H1 (cell line): ENCODE measurements around the gene WNT11. TPM values are rescaled to one million over a fixed set of nuclear protein-coding genes. Genes with fewer than 3 reads are reported as not detected.

Experiments
- CTCF ChIA-PET: fragments of 300-600 bp; sonication (Branson Sonifier 250); formaldehyde crosslinking; loops from one replicate; lab custom pipeline; 2021; ENCODE audit not compliant: partially characterized antibody; lab: Charles Lee
- POLR2A ChIA-PET: fragments of 300-600 bp; sonication (Branson Sonifier 250); formaldehyde crosslinking; loops from one replicate; lab custom pipeline; 2021; ENCODE audit warnings: inconsistent platforms; ENCODE audit not compliant: partially characterized antibody; lab: Charles Lee
- DNase-seq, 2 experiments: peaks; one replicate each; pipeline versions ENCODE4 v3.0.0 to v3.0.0-alpha.2; 2010 to 2022; ENCODE audit warnings: low spot score in 2 of 2, low read depth in 1 of 2, mixed read lengths in 1 of 2
- FAIRE-seq: peaks from 2 replicates; lab custom pipeline; 2011; peaks lifted over from hg19 to GRCh38; lab: Jason Lieb, UNC
- H2AFZ ChIP-seq: 2 replicates; pipeline ENCODE4 v1.8.1; 2012; ENCODE audit warnings: low read length, inconsistent platforms
- H2AK5ac ChIP-seq: 2 replicates; pipeline ENCODE4 v1.6.1; 2013; ENCODE audit warnings: low read depth, low read length
- H2BK120ac ChIP-seq: replicated peaks from 2 replicates; pipeline ENCODE3; 2013; ENCODE audit warnings: low read depth, low read length, inconsistent platforms
- H2BK12ac ChIP-seq: 2 replicates; pipeline ENCODE4 v1.6.1; 2013; ENCODE audit warnings: low read depth, low read length
- H2BK15ac ChIP-seq: 2 replicates; pipeline ENCODE4 v1.6.1; 2013; ENCODE audit warnings: low read length
- H2BK20ac ChIP-seq: 2 replicates; pipeline ENCODE4 v1.6.1; 2013; ENCODE audit warnings: low read length
- H2BK5ac ChIP-seq: 2 replicates; pipeline ENCODE4 v1.6.1; 2013; ENCODE audit warnings: low read depth, low read length
- H3K14ac ChIP-seq: 2 replicates; pipeline ENCODE4 v1.6.1; 2013; ENCODE audit warnings: inconsistent platforms; ENCODE audit not compliant: insufficient read length
- H3K18ac ChIP-seq: 2 replicates; pipeline ENCODE4 v1.6.1; 2013; ENCODE audit warnings: low read length; ENCODE audit errors: extremely low read depth
- H3K23ac ChIP-seq: 2 replicates; pipeline ENCODE4 v1.6.1; 2013; ENCODE audit warnings: inconsistent platforms; ENCODE audit not compliant: insufficient read length
- H3K23me2 ChIP-seq: 2 replicates; pipeline ENCODE4 v1.6.1; 2013; ENCODE audit warnings: low read depth, low read length
- H3K27ac ChIP-seq: 2 replicates; pipeline ENCODE4 v1.6.1; 2011; ENCODE audit warnings: low read depth, low read length, inconsistent platforms
- H3K27me3 ChIP-seq, 4 experiments: replicated peaks in 1 of 4; 1 replicate in 1 of 4; 2 replicates in 3 of 4; pipeline versions ENCODE4 v1.6.1 to v1.8.1; 2011 to 2013; ENCODE audit warnings: low read length in 3 of 4, mild to moderate bottlenecking in 3 of 4, inconsistent platforms in 2 of 4, mixed read lengths in 2 of 4, moderate library complexity in 1 of 4; ENCODE audit not compliant: control insufficient read depth in 3 of 4, insufficient read depth in 3 of 4; ENCODE audit errors: extremely low read depth in 1 of 4
- H3K36me3 ChIP-seq, 4 experiments: 2 replicates each; pipeline versions ENCODE4 v1.6.1 to v1.8.1; 2011 to 2013; ENCODE audit warnings: mild to moderate bottlenecking in 4 of 4, low read length in 3 of 4, moderate library complexity in 2 of 4, control low read depth in 1 of 4, inconsistent platforms in 1 of 4; ENCODE audit not compliant: insufficient read depth in 4 of 4, control insufficient read depth in 2 of 4
- H3K4ac ChIP-seq: replicated peaks from 2 replicates; pipeline ENCODE3; 2013; ENCODE audit warnings: low read length, low read depth, mixed read lengths, inconsistent platforms; ENCODE audit not compliant: insufficient read length
- H3K4me1 ChIP-seq, 4 experiments: replicated peaks in 1 of 4; 1 replicate in 1 of 4; 2 replicates in 3 of 4; pipeline versions ENCODE4 v1.6.1 to v1.8.1; 2011 to 2013; ENCODE audit warnings: low read length in 3 of 4, inconsistent platforms in 2 of 4, mixed read lengths in 1 of 4; ENCODE audit not compliant: insufficient read depth in 4 of 4, control insufficient read depth in 3 of 4
- H3K4me2 ChIP-seq, 2 experiments: 2 replicates each; pipeline versions ENCODE4 v1.6.1 to v1.8.1; 2011 to 2013; ENCODE audit warnings: low read depth in 2 of 2, low read length in 2 of 2, control low read depth in 1 of 2, inconsistent platforms in 1 of 2, mild to moderate bottlenecking in 1 of 2; ENCODE audit not compliant: insufficient read depth in 1 of 2
- H3K4me3 ChIP-seq, 4 experiments: fragments of 200-600, 300-600 bp in 1 of 4; sonication (generic), shearing (Covaris generic), sonication (Bioruptor Twin) in 1 of 4; 2 replicates each; pipeline versions ENCODE4 v1.5.1 to v1.8.1; 2011 to 2016; ENCODE audit warnings: low read length in 4 of 4, low read depth in 3 of 4, control low read depth in 2 of 4, inconsistent platforms in 2 of 4, mild to moderate bottlenecking in 2 of 4, mixed read lengths in 1 of 4, moderate library complexity in 1 of 4; ENCODE audit not compliant: insufficient read depth in 2 of 4; ENCODE audit errors: extremely low read depth in 1 of 4
- H3K56ac ChIP-seq: replicated peaks from 2 replicates; pipeline ENCODE3; 2013; ENCODE audit warnings: low read depth, mild to moderate bottlenecking, mixed read lengths, low read length, inconsistent platforms; ENCODE audit not compliant: insufficient read length
- H3K79me1 ChIP-seq: 2 replicates; pipeline ENCODE4 v1.6.1; 2013; ENCODE audit warnings: low read depth, low read length, control low read depth
- H3K79me2 ChIP-seq, 2 experiments: 2 replicates each; pipeline versions ENCODE4 v1.6.1 to v1.8.1; 2012 to 2013; ENCODE audit warnings: low read length in 2 of 2, mild to moderate bottlenecking in 2 of 2, inconsistent platforms in 1 of 2; ENCODE audit not compliant: insufficient read depth in 2 of 2, control insufficient read depth in 1 of 2
- H3K9ac ChIP-seq, 4 experiments: replicated peaks in 1 of 4; 1 replicate in 1 of 4; 2 replicates in 3 of 4; pipeline versions ENCODE4 v1.6.1 to v1.8.1; 2011 to 2013; ENCODE audit warnings: low read depth in 3 of 4, low read length in 3 of 4, control low read depth in 2 of 4, mild to moderate bottlenecking in 2 of 4, moderate library complexity in 2 of 4, inconsistent platforms in 1 of 4; ENCODE audit errors: extremely low read depth in 1 of 4
- H3K9me3 ChIP-seq, 2 experiments: 2 replicates each; pipeline versions ENCODE4 v1.6.1 to v1.8.1; 2012 to 2013; ENCODE audit warnings: mild to moderate bottlenecking in 2 of 2, moderate library complexity in 2 of 2, control low read depth in 1 of 2, inconsistent platforms in 1 of 2, low read depth in 1 of 2, low read length in 1 of 2, mixed read lengths in 1 of 2; ENCODE audit not compliant: insufficient read depth in 2 of 2
- H4K20me1 ChIP-seq, 2 experiments: replicated peaks in 1 of 2; 2 replicates each; pipeline versions ENCODE3 to v1.8.1; 2011 to 2013; ENCODE audit warnings: inconsistent platforms in 2 of 2, low read length in 2 of 2, mild to moderate bottlenecking in 1 of 2; ENCODE audit not compliant: insufficient read depth in 2 of 2, control insufficient read depth in 1 of 2
- H4K5ac ChIP-seq: 2 replicates; pipeline ENCODE4 v1.6.1; 2013; ENCODE audit warnings: low read length, low read depth, mixed read lengths, inconsistent platforms; ENCODE audit not compliant: insufficient read length
- H4K8ac ChIP-seq: 2 replicates; pipeline ENCODE4 v1.8.0; 2013; ENCODE audit warnings: mild to moderate bottlenecking, moderate library complexity, low read length, inconsistent platforms; ENCODE audit not compliant: insufficient read depth; ENCODE audit errors: extremely low read depth
- H4K91ac ChIP-seq: replicated peaks from 2 replicates; pipeline ENCODE3; 2013; ENCODE audit warnings: low read length, mixed read lengths, inconsistent platforms; ENCODE audit not compliant: insufficient read length
- ASH2L ChIP-seq: fragments of 200-600, 300-600 bp; sonication (generic); IDR thresholded peaks from one replicate; pipeline ENCODE4 v1.7.1; 2017; ENCODE audit warnings: low read length
- CEBPB ChIP-seq: IDR thresholded peaks from 2 replicates; pipeline ENCODE4 v1.6.1; 2012; ENCODE audit warnings: low read depth, low read length
- EGR1 ChIP-seq: IDR thresholded peaks from 2 replicates; pipeline ENCODE4 v1.6.1; 2011; ENCODE audit warnings: low read depth, low read length, borderline replicate concordance
- EP300 ChIP-seq, 2 experiments: IDR thresholded peaks; 1 replicate in 1 of 2; 2 replicates in 1 of 2; pipeline ENCODE4 v1.6.1; 2011 to 2012; ENCODE audit warnings: low read depth in 2 of 2, low read length in 2 of 2, mild to moderate bottlenecking in 2 of 2, borderline replicate concordance in 1 of 2, inconsistent platforms in 1 of 2, moderate library complexity in 1 of 2
- EZH2 ChIP-seq: fragments of 200-600 bp; sonication (generic); IDR thresholded peaks from 2 replicates; pipeline ENCODE4 v1.7.1; 2012; ENCODE audit warnings: low read depth, mild to moderate bottlenecking, moderate library complexity, low read length, inconsistent platforms; ENCODE audit not compliant: severe bottlenecking
- JUN ChIP-seq: IDR thresholded peaks from 2 replicates; pipeline ENCODE4 v1.6.1; 2011; ENCODE audit warnings: low read depth, mild to moderate bottlenecking, improper control_type of control experiment, low read length
- RAD21 ChIP-seq, 2 experiments: IDR thresholded peaks in 1 of 2; conservative IDR thresholded peaks in 1 of 2; 2 replicates each; pipeline ENCODE4 v1.6.1; 2011; ENCODE audit warnings: low read depth in 2 of 2, low read length in 2 of 2, improper control_type of control experiment in 1 of 2, inconsistent platforms in 1 of 2, mild to moderate bottlenecking in 1 of 2, moderate library complexity in 1 of 2
- SP4 ChIP-seq: IDR thresholded peaks from 2 replicates; pipeline ENCODE4 v1.6.1; 2012; ENCODE audit warnings: low read length, inconsistent platforms
- TAF7 ChIP-seq: optimal IDR thresholded peaks from 2 replicates; pipeline ENCODE3; 2011; ENCODE audit warnings: low read depth, mild to moderate bottlenecking, inconsistent platforms, low read length, moderate library complexity, borderline replicate concordance
- TEAD4 ChIP-seq: IDR thresholded peaks from 2 replicates; pipeline ENCODE4 v1.6.1; 2012; ENCODE audit warnings: low read depth, low read length, inconsistent platforms, mixed read lengths
- WGBS, 2 experiments: shearing (Covaris generic) in 1 of 2; methylation state at CpG; one replicate each; pipeline versions ENCODE4 v1.1.6 to v1.1.7; 2013 to 2015; ENCODE audit warnings: low lambda C conversion rate in 2 of 2, mixed read lengths in 2 of 2, inconsistent platforms in 1 of 2, low coverage in 1 of 2, missing lambda C conversion rate in 1 of 2; ENCODE audit not compliant: insufficient replicate concordance in 2 of 2, insufficient coverage in 1 of 2, insufficient read length in 1 of 2; ENCODE audit errors: extremely low coverage in 1 of 2, missing lambda C conversion rate in 1 of 2; 5-methylcytosine and 5-hydroxymethylcytosine counted together
- polyA plus RNA-seq, 7 experiments: library from polyadenylated mRNA; depleted of rRNA in 3 of 7; stranded (reverse) in 5 of 7; unstranded in 2 of 7; fragments of >200 nt in 5 of 7; fragments of 200-250 nt in 2 of 7; gene quantifications; 1 replicate in 5 of 7; 2 replicates in 1 of 7; 4 replicates in 1 of 7; pipeline versions ENCODE4 v1.2.1 to v1.2.3, GENCODE V29; 2011 to 2013; ENCODE audit warnings: missing spikeins in 2 of 7, mixed read lengths in 2 of 7
- total RNA-seq: library from RNA; stranded (reverse); fragmentation: NEBNext Ultra II Directional; extraction: Animal tissue kit (Norgen Biotek cat#: 25700); gene quantifications from 2 replicates; pipeline ENCODE4 v1.2.1, GENCODE V29; 2021

The WNT11 gene
- total and polyA plus RNA-seq, 2 of the 8 experiments (the other 6 are each of a cell fraction or from before 2014, with no cell fraction given), result 0.11 to 0.45 TPM

- Histone ChIP-seq H3K79me2 (no peaks in the 10 kb centered on the region), H3K4me3 (no peak overlapping the region), H2BK12ac (no peak overlapping the region), H3K4me2 (no peak overlapping the region), H2BK20ac (no peak overlapping the region), H2AFZ (no peak overlapping the region), H3K4me1 (peaks cover 0 to 10% (median 0%) of the 10 kb centered on the region in 4 experiments; a peak in 2 of 7 replicates), H3K23me2 (no peaks in the 10 kb centered on the region), H3K23ac (no peak overlapping the region), H2BK15ac (no peak overlapping the region), H2BK5ac (no peak overlapping the region), H3K36me3 (no peaks in the 10 kb centered on the region; a peak in 1 of 8 replicates), H3K4ac (no peak overlapping the region), H3K9ac (no peak overlapping the region), H3K9me3 (no peaks in the 10 kb centered on the region), H3K27me3 (no peaks in the 10 kb centered on the region), H4K20me1 (no peaks in the 10 kb centered on the region), H4K5ac (no peak overlapping the region), H3K27ac (no peak overlapping the region), H3K56ac (no peak overlapping the region), H4K8ac (no peak overlapping the region), H2AK5ac (no peak overlapping the region), H3K18ac (no peak overlapping the region), H3K79me1 (no peaks in the 10 kb centered on the region), H4K91ac (no peak overlapping the region), H3K14ac (no peak overlapping the region), H2BK120ac (no peak overlapping the region)
- ChIA-PET CTCF (interaction anchor here (0.8 kb wide), 1 partner anchor 57 kb away, joined by 3 read pairs; no protein-coding TSS in a partner anchor), POLR2A (no interaction called here)
- FAIRE-seq, result no peak
- TF ChIP-seq TEAD4, result no peak
- TF ChIP-seq ASH2L, result no peak
- TF ChIP-seq EGR1, result no peak
- no peak for TF ChIP-seq RAD21 (IDR thresholded peaks at IDR 0.05 in 1 of 2, conservative IDR thresholded peaks at IDR 0.05 in 1 of 2; ENCODE audit: low read depth in 2 of 2, low read length in 2 of 2)
- no peak for TF ChIP-seq SP4
- no peak for TF ChIP-seq JUN
- no peak for TF ChIP-seq CEBPB
- TF ChIP-seq EZH2, result no peak
- TF ChIP-seq EP300 (IDR thresholded peaks at IDR 0.05; ENCODE audit: borderline replicate concordance in 1 of 2, low read depth in 2 of 2, low read length in 2 of 2), result no peak
- no peak for TF ChIP-seq TAF7
- WGBS, 2 experiments, result 83% methylated on average over 4 of the region's 6 CpGs; no CpG with 5 or more reads in 1 of the 2 experiments
- no peak for DNase-seq
Measured at GRCh38 chr11:76189682-76190081, 16.6 kb downstream of the WNT11 start.
